ENCODE results near the gene TGFBR3L. TPM values are rescaled to one million over a fixed set of nuclear protein-coding genes. Genes with fewer than 3 reads are reported as not detected.
A peak's percentile ranks its signal among the peaks of the same experiment; 100 is the strongest.

The TGFBR3L gene
- total RNA-seq, 1 experiment from 2014 or later = 0.94 TPM

GRCh38 chr19:7962644-7963268 is 48.1 kb downstream of the TGFBR3L start:
- peaks cover 19% of the 10 kb centered on the region for H3K36me3 Mint-ChIP-seq (ENCODE audit: insufficient read depth, unreplicated experiment)

DNA sequence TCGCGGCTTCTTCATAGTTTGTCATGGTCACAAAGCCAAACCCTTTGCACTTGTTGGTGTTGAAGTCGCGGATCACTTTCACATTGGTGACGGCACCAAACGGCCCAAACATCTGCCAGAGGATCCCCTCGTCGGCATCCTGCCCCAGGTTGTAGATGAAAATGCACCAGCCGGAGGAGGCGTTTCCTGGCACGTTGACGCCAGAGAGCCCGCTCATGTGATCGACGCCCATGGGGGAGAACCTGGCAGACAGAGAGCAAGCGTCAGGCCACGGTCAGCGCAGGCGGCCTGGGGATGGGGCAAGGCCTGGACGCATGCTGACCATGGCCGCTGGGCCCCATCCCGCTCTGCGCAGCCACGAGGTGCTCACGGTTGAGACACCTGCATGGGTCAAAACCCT is 48.9 kb downstream of the TGFBR3L start:
- Mint-ChIP-seq H3K27me3 (ENCODE audit: unreplicated experiment) (no peaks in the 10 kb centered on the region), H3K27ac (ENCODE audit: unreplicated experiment) (no peak overlapping the region), H3K36me3 (ENCODE audit: insufficient read depth, unreplicated experiment) (peaks cover 19% of the 10 kb centered on the region), H3K4me1 (ENCODE audit: low read depth, unreplicated experiment) (no peaks in the 10 kb centered on the region), H3K9me3 (ENCODE audit: low read depth, unreplicated experiment) (no peaks in the 10 kb centered on the region), H3K4me3 (ENCODE audit: low read depth, unreplicated experiment) (no peak overlapping the region)
- intact Hi-C loops (cut with micrococcal nuclease; ENCODE audit: unreplicated experiment) = no loop called here
- no TSS peak for BruUV-seq (replicated peaks)
- CTCF ChIA-PET = no interaction called here
- no peak for DNase-seq
- TF ChIP-seq, protein P1, sequence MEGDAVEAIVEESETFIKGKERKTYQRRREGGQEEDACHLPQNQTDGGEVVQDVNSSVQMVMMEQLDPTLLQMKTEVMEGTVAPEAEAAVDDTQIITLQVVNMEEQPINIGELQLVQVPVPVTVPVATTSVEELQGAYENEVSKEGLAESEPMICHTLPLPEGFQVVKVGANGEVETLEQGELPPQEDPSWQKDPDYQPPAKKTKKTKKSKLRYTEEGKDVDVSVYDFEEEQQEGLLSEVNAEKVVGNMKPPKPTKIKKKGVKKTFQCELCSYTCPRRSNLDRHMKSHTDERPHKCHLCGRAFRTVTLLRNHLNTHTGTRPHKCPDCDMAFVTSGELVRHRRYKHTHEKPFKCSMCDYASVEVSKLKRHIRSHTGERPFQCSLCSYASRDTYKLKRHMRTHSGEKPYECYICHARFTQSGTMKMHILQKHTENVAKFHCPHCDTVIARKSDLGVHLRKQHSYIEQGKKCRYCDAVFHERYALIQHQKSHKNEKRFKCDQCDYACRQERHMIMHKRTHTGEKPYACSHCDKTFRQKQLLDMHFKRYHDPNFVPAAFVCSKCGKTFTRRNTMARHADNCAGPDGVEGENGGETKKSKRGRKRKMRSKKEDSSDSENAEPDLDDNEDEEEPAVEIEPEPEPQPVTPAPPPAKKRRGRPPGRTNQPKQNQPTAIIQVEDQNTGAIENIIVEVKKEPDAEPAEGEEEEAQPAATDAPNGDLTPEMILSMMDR (IDR thresholded peaks at IDR 0.05; ENCODE audit: unreplicated experiment) = no peak

More at GRCh38 chr19:7962644-7963268, 48.1 kb downstream of the TGFBR3L start:
- no peak for DNase-seq
- Mint-ChIP-seq H3K9me3 (ENCODE audit: low read depth, unreplicated experiment) (no peaks in the 10 kb centered on the region), H3K4me1 (ENCODE audit: low read depth, unreplicated experiment) (no peaks in the 10 kb centered on the region), H3K4me3 (ENCODE audit: low read depth, unreplicated experiment) (no peak overlapping the region), H3K27me3 (ENCODE audit: unreplicated experiment) (no peaks in the 10 kb centered on the region), H3K27ac (ENCODE audit: unreplicated experiment) (no peak overlapping the region)
- TF ChIP-seq, protein P1 (IDR thresholded peaks at IDR 0.05; ENCODE audit: unreplicated experiment) = no peak
- TSS peak; percentile 71 for BruUV-seq (replicated peaks)
- intact Hi-C loops (cut with micrococcal nuclease; ENCODE audit: unreplicated experiment) = no loop called here
- CTCF ChIA-PET = no interaction called here

- Mint-ChIP-seq H3K27me3 (ENCODE audit: unreplicated experiment) (no peaks in the 10 kb centered on the region), H3K9me3 (ENCODE audit: low read depth, unreplicated experiment) (no peaks in the 10 kb centered on the region), H3K27ac (ENCODE audit: unreplicated experiment) (no peak overlapping the region), H3K4me1 (ENCODE audit: low read depth, unreplicated experiment) (no peaks in the 10 kb centered on the region), H3K36me3 (ENCODE audit: insufficient read depth, unreplicated experiment) (peaks cover 24% of the 10 kb centered on the region), H3K4me3 (ENCODE audit: low read depth, unreplicated experiment) (no peak overlapping the region)
- TF ChIP-seq, protein P1 (IDR thresholded peaks at IDR 0.05; ENCODE audit: unreplicated experiment) = no peak
- DNase-seq = no peak
- intact Hi-C loops (cut with micrococcal nuclease; ENCODE audit: unreplicated experiment) = no loop called here
- BruUV-seq (replicated peaks) = no TSS peak
- CTCF ChIA-PET = no interaction called here
These were observed 50.7 kb downstream of the TGFBR3L start for GRCh38 chr19:7965259-7965841.

DNA sequence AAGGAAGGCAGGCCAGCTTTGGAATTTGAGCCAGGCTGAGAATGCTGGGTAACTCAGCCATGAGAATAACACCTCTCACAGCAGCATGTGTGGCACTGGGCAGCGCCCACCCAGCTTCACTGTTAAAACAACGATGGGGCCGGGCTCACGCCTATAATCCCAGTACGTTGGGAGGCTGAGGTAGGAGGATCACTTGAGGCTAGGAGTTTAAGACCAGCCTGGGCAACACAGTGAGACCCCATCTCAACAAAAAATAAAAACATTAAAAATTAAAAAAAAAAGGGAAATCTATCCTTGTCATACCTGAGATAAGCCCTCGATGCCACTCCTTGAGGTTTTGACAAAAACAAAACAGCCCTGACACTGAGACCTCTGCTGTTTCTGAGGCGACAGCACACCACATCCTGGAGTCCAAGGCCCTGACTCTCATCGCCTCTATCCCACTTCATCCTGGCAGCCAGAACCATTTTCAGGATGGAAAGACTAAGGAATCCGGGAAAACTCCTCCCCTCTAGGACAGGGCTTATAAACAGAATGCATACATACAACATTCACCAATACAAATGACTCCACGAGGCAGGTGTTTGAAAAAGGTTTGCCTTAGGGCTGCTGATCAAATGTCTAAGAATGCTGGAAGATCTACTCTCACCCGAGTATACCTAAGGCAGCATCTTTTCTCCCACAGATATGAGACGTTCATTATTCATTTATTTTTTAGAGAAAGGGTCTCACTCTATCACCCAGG is 51.5 kb downstream of the TGFBR3L start:
- H3K4me1 Mint-ChIP-seq (ENCODE audit: low read depth, unreplicated experiment) = no peaks in the 10 kb centered on the region
- CTCF ChIA-PET = no interaction called here
- peaks cover 28% of the 10 kb centered on the region for H3K36me3 Mint-ChIP-seq (ENCODE audit: insufficient read depth, unreplicated experiment)
- H3K9me3 Mint-ChIP-seq (ENCODE audit: low read depth, unreplicated experiment) = no peaks in the 10 kb centered on the region
- no TSS peak for BruUV-seq (replicated peaks)
- no peak overlapping the region for H3K4me3 Mint-ChIP-seq (ENCODE audit: low read depth, unreplicated experiment)
- intact Hi-C loops (cut with micrococcal nuclease; ENCODE audit: unreplicated experiment) = no loop called here
- H3K27me3 Mint-ChIP-seq (ENCODE audit: unreplicated experiment) = no peaks in the 10 kb centered on the region
- no peak for DNase-seq
- TF ChIP-seq, protein P1 (IDR thresholded peaks at IDR 0.05; ENCODE audit: unreplicated experiment) = no peak
- H3K27ac Mint-ChIP-seq (ENCODE audit: unreplicated experiment) = no peak overlapping the region

Measured in Calu3 (cell line).